DMS53 (cell line): ENCODE measurements around the gene APCDD1L.
"Not testable (repeated sequence)": the region's sequence is repeated elsewhere in the genome, so short reads cannot be mapped to it uniquely, and the experiment has no call there.

Experiments
- DNase-seq: peaks from one replicate; lab custom pipeline; 2025; lab: John Stamatoyannopoulos, UW

The APCDD1L gene

GRCh38 chr20:58514321-58515232 lies 622 bp downstream of the APCDD1L start:
- DNase-seq, result no peak

- no peak for DNase-seq
These were observed 1.5 kb downstream of the APCDD1L start for GRCh38 chr20:58513580-58514285.

GRCh38 chr20:58512808-58513552 lies 2.2 kb downstream of the APCDD1L start:
- DNase-seq, result no peak

DNA sequence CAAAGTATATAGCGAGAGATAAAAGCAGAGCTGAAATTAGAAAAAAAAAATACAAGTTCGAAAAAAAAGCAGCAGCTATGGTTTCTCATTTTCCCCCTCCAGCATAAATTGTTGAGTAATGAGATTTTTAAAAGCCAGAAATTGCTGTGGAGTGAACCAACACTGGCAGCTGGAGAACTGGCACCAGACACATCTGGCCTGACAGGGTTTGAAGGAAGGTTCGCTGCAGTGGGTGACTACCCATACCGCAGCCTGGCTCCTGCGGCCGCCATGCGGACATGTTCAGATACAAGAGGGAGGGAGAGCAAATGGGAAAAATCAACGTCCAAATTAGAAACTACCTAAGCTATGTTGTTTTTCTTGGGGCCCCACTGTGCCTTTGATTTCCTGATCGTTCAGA lies 3.3 kb downstream of the APCDD1L start:
- DNase-seq, result no peak

- DNase-seq, result peak; percentile 15
These were observed 3.8 kb downstream of the APCDD1L start for GRCh38 chr20:58511364-58511763.

GRCh38 chr20:58510921-58511320 lies 4.3 kb downstream of the APCDD1L start:
- no peak for DNase-seq

DNA sequence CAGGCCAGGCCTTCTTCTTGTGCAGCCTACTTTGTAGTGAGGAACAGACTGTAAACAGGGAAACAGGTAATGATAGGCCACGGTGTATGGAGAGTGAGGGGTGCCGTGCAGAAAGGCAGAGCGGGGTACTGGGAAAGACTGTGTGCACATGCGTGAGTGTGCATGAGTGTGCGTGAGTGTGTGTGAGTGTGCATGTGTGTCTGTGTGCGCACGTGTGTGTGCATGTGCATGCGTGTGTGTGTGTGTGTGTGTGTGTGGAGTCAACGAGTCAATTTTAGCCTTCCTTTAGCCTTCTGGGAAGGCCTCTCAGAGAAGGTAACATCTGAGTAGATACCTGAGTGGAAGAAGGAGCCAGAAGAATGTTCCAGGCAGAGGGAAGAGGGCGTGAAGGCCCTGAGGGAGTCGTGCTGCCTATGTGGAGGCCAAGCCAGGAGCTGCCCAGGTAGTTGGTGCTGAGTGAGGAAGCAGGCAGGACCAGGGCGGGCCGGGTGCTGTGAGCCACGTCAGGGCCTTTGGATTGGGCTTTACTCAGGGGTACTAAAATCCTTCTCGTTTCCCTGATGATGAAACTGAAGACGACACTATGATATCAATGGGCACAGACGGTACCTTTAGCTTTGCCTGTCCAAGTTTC lies 6.3 kb downstream of the APCDD1L start:
- DNase-seq, result no peak

- DNase-seq, result not testable (repeated sequence)
These were observed 8.2 kb downstream of the APCDD1L start for GRCh38 chr20:58506999-58507398.

- no peak for DNase-seq
These were observed 10.6 kb downstream of the APCDD1L start for GRCh38 chr20:58504566-58504965.

DNA sequence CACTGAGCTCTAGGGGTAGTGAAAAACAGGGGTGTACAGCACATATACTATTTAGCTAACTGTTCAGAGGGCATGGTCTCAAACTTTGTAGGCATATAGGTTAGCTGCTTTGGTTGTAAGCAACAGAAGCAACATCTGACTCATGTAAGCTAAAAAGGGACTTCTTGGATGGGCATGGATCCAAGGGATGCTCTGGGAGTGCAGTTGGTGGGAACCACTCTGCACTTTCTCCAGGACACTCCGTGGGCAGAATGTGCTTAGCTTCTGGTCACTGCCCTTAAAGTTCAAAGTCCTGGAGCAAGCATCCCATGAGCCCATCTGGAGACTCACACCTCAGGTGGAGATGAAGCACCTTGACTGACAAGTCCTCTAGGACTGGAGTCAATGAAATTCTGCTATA lies 11.5 kb downstream of the APCDD1L start:
- no peak for DNase-seq

DNA sequence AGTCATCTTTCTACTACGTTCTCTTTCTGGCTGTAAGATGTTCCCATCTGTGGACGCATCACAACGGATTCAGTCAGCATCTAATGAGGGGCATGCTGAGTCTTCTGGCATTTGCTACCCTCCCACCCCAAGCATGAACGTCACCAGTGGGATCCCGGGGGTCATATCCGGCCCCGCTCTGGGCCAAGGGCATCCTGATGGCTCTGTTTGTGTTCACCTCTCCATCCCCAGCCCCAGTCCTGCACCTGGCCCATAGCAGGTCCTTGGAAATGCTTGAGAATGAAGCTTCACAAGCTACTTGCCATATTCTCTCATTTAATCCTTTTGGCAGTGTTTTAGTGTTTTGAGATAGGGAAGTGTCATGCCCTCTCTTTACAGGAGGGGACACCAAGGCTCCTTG lies 14.9 kb downstream of the APCDD1L start:
- no peak for DNase-seq

DNA sequence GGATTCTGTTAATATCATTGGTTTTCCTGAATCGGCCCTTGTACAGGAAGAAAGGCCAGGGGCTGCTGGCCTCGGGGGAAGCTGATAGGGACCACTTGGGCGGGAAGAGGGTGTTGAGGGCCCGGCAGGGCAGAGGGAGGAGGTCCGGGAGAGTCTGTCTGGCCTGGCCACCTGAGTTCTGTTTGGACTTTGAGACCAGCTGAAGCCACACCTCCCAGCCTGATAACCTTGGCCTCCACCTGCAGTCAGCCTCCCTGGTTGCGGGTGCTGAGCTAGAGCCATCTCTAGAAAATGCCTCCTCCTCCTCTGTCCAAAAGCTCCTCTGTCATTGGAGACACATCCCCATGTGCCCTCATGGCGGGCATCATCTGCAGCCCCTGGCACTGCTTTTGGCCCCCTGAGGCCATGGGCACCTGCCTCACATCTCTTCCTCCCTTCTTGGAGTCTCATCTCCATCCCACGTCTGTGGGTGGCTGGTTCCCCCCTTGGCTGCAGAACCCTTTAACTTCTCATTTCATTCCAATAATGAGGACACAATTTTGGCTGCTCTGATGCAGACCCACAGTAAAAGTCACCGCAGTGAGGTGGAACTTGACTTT lies 16.6 kb downstream of the APCDD1L start:
- DNase-seq, result no peak

- no peak for DNase-seq
These were observed 17.3 kb downstream of the APCDD1L start for GRCh38 chr20:58497724-58498469.

GRCh38 chr20:58497076-58497641 lies 18.0 kb downstream of the APCDD1L start:
- no peak for DNase-seq

- no peak for DNase-seq
These were observed 18.8 kb downstream of the APCDD1L start for GRCh38 chr20:58496429-58496769.

- no peak for DNase-seq
These were observed 19.4 kb downstream of the APCDD1L start for GRCh38 chr20:58495623-58496428.

DNA sequence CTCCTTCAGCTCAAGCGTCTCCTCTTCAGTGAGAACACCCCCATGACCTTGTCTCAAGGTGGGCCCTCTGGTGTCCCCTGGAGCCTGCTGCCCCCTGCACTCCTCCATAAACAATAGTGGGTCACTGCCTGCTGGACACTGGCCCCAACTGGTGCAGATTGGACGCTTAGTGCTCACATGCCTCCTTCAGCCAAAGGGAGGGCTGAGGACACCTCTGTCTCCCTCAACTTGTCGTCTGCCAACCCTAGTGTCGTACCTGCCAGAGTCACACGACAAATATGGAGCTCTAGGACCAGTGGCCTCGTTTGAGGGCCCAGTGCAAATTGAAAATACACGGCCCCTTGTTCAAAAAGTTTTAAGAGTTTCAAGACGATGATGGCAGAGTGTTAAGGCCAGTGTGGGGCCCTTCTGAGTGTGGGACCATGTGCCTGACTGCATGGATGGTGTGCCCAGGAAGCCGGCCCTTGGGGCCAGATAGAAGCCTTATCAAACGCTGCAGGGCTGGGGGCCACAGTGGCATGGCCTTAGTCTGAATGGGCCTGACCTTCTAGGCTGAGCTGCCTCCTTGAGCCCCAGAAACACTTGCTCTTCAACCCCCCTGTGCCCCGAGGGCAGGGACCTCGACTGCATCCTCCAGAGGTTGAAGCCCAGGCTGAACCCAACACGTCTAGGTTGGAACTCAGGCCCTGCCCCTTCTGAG lies 20.1 kb downstream of the APCDD1L start:
- DNase-seq, result no peak

GRCh38 chr20:58492795-58493524 lies 22.2 kb downstream of the APCDD1L start:
- DNase-seq, result no peak
